NK-92 (cell line): ENCODE results near the gene FBH1.
"Not testable (repeated sequence)": the region's sequence is repeated elsewhere in the genome, so short reads cannot be mapped to it uniquely, and the experiment has no call there.

Source experiments
- DNase-seq: peaks from one replicate; lab custom pipeline; 2025; ENCODE audit not compliant: unreplicated experiment; lab: John Stamatoyannopoulos, UW

The FBH1 gene

GRCh38 chr10:5873515-5873995, 16.5 kb upstream of the FBH1 start:
- no peak for DNase-seq

DNA sequence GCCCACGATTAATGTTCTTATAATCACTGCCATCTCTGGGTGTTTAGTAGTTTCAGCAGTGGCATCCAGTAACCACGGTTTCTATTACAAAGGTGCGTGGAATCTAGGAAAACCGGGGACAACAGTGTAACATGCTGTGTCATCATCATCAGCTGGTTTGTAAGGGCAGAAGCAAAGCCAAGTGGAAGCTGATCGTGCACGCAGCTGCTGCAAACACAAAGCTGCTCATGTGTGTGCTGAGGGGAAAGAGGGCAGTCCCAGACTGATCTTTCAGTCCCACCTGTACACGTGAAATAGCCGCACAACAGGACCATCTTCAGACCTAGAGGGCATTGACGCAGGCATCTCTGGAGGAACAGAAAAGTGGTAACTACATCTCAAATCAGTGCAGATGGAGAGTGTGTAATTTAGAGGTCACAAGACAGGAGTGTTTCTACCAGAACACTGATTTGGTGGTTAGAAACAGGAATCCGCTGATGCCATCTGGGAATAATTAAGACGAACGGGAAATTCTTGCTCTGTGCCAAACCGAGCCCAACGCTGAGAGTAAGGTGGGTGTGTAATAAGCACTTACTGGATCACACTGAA, 13.8 kb upstream of the FBH1 start:
- no peak for DNase-seq

DNA sequence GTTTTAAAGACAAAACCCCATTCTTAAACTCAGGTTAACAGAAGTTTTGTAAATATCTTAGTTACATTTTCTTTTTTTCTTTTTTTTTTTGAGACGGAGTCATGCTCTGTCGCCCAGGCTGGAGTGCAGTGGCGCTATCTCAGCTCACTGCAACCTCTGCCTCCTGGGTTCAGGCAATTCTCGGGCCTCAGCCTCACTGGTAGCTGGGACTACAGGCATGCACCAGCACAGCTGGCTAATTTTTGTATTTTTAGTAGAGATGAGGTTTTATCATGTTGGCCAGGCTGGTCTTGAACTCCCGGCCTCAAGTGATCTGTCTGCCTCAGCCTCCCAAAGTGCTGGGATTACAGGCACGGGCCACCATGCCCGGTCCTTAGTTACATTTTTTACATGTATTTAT, 13.0 kb upstream of the FBH1 start:
- DNase-seq: not testable (repeated sequence)

- no peak for DNase-seq
These were observed 7.1 kb upstream of the FBH1 start for GRCh38 chr10:5882961-5883360.

DNA sequence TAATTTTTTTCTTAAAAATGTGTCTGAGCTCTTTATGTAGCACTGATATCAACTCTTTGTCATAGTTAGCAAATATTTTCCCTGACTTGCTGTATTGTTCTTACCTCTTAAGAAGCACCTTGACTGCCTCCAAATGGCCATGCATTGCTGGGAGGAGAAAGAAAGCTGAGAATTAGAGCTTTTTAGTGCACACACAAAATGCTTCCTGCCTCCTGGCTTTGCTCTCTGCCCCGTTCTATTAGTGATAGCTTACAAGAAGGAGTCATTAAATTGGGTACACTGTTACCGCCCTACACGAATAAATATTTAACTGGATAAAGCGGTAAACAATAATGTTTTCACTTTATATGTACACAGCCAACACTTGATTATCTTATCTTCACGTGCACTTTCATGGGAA, 4.4 kb upstream of the FBH1 start:
- DNase-seq: no peak

DNA sequence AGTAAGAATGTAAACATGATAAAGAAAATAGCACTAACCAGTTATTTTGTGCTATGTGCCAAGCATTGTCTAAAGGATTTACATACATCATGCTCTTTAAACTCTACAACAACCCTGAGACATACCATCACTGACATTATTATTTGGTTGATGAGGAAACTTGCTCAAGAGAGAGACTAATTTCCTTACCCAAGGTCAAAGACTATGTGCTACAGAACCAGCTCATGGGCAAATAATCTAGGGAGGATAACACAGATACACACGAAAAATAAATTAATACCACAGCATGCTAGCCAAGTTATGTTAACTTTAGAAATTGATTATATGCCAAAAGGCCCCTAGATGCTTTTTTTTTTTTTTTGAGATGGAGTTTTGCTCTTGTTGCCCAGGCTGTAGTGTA, 3.0 kb upstream of the FBH1 start:
- DNase-seq: no peak

- DNase-seq: no peak
These were observed 2.4 kb upstream of the FBH1 start for GRCh38 chr10:5887641-5888040.

GRCh38 chr10:5888351-5888750, 1.7 kb upstream of the FBH1 start:
- no peak for DNase-seq

DNA sequence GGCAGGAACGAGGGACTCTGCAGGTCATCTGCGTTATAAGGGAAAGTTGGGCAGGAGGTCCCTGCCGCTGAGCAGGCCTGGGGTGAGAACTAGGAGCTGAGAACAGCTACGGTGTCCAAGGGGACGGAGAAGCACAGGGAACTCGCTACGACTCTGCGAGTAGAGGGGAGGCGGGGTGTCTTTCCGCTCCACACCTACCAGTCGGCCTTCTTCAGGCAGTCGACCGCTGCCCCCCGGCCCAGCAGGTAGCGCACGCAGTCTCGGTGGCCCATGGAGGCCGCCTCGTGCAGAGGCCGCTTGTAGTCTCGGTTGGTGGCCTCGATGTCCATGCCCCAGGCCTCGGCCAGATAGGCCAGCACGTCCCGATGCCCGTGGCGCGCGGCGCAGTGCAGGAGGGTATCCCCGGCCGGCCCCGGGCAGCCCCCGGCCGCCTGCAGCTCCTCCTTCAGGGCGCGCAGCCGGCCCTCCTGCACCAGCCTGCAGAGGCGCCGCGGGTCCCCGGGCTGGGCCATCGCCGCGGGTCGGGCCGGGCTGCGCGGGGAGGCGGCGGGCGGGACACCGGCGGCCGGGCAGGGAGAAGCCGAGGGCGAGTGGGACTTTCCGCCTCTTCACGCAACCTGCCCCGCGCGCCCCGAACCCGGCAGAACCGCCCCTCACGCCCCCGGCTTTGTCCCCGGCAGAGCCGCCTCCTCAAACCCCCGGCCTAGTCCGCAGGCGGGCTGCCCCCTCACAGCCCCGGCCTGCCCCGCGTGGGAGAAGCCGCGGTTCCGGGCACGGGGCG, 1.0 kb upstream of the FBH1 start:
- DNase-seq: no peak

DNA sequence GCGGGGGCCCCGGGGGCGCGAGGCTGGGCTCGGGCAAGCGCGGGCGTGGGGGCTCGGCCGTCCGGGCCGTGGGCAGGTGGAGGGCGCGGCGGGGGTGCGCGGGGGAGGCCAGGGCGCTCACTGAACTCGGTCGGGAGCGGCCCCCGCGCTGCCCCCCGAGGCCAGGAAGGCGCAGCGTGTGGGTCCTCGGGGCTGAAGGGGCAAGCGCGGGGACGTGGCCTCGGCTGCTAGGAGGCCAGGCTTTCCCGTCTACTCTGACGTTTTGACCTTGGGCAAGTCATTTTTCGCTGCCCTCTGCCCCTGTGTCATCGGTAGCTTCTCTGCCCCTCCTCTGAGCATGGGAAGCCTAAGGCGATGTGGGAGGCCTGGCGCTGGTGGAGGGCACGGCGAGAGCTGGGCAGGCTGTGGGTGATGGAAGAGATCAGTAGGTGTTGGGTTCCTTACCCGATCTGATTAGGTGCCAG, 441 bp downstream of the FBH1 start:
- no peak for DNase-seq

- no peak for DNase-seq
These were observed 966 bp downstream of the FBH1 start for GRCh38 chr10:5891009-5891408.

GRCh38 chr10:5892007-5892406, 2.0 kb downstream of the FBH1 start:
- DNase-seq: no peak

GRCh38 chr10:5893321-5893720, 3.3 kb downstream of the FBH1 start:
- no peak for DNase-seq

- DNase-seq: no peak
These were observed 4.4 kb downstream of the FBH1 start for GRCh38 chr10:5894403-5894802.

GRCh38 chr10:5894873-5895272, 4.8 kb downstream of the FBH1 start:
- no peak for DNase-seq

DNA sequence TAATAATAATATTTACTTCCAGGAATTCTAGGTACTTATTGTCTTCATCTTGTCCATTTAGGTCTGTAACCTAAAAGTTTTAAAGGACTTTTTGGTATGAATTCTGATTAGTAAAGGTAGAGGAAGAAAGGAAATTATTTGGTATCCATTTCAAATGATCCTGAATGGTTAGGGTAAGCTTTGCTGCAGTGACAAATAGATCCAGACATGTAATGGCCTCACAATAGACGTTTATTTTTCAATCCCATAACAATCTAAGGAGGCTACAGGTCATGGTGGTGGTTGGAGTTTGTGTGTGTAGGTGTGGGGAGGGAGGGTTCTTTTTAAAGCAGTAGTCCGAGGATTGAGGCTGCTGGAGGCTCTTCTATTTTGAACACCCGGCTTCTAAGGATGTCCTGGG, 5.3 kb downstream of the FBH1 start:
- no peak for DNase-seq

GRCh38 chr10:5895804-5896203, 5.8 kb downstream of the FBH1 start:
- DNase-seq: no peak

GRCh38 chr10:5896208-5897052, 6.4 kb downstream of the FBH1 start:
- DNase-seq: no peak

GRCh38 chr10:5897053-5897340, 7.0 kb downstream of the FBH1 start:
- DNase-seq: no peak

GRCh38 chr10:5897504-5897903, 7.5 kb downstream of the FBH1 start:
- DNase-seq: no peak

DNA sequence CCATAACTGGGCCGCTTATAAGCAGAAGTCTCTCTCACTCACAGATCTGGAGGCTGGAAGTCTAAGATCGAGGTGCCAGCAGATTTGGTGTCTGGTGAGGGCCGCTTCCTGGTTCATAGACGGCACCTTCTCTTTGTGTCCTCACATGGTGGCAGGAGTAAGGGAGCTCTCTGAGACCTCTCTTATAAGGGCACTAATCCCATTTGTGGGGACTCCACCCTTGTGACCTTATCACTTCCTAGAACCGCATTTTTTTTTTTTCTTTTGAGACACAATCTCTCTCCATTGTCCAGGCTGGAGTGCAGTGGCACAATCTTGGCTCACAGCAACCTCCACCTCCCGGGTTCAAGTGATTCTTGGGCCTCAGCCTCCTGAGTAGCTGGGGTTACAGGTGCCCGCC, 8.1 kb downstream of the FBH1 start:
- DNase-seq: no peak

DNA sequence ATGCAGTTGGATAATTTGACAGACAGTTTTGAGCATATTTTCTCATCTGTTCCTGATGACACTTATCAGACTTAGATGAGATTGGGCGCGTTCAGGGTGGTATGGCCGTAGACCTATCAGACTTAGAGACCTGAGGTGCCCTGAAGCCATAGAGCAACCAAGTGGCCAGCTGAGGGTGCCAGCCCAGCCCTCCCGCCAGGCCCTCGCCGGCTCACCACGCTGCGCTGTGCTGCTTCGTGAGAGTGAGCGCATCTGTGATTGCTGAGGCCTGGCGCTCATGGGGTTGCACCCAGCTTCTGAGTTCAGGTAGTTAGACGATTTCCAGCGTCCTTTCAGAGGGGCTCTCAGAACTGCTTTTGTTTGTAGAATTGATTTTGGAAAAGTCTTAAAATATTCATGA, 10.2 kb downstream of the FBH1 start:
- DNase-seq: no peak
